ENCODE results near the gene MUC12. TPM values are rescaled to one million over a fixed set of nuclear protein-coding genes. Genes with fewer than 3 reads are reported as not detected.

Gene MUC12
- total RNA-seq, 1 experiment from 2014 or later, result 6.8 TPM

DNA sequence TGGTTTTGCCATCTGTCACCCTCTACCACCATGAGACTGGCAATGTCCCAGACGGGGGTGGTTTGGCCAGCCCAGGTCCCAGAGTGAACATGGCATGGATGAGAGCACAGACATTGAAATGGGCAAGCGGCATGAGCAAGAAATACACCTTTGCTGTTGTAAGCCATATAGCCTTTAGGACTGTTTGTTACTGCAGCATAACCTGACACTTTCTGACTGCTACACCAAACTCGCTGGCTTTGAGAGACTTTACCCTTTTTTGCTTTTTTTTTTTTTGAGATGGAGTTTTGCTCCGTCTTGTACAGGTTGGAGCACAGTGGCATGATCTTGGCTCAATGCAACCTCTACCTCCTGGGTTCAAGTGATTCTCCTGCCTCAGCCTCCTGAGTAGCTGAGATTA is 25.2 kb upstream of the MUC12 start:
- intact Hi-C loops (cut with micrococcal nuclease; ENCODE audit: unreplicated experiment), result no loop called here
- POLR2A ChIA-PET, result no interaction called here
- Histone ChIP-seq H3K27ac (ENCODE audit: low read length) (peak overlapping the region; percentile 74; the same call in 1 of the 2 replicates), H3K4me1 (ENCODE audit: control insufficient read depth, insufficient read depth, low read length) (peaks cover 14% of the 10 kb centered on the region; the same call in 1 of the 2 replicates), H3K9me3 (ENCODE audit: control insufficient read depth, insufficient read depth, low read depth, low read length) (no peaks in the 10 kb centered on the region), H3K27me3 (ENCODE audit: control insufficient read depth, insufficient read depth, low read length) (no peaks in the 10 kb centered on the region), H3K36me3 (ENCODE audit: control insufficient read depth, insufficient read depth, low read length) (no peaks in the 10 kb centered on the region), H3K4me3 (ENCODE audit: low read depth in 2 of 2, low read length in 2 of 2) (no peak overlapping the region)
- DNase-seq (ENCODE audit: low read depth, low spot score) (no peak), ATAC-seq (no peak)
- in situ Hi-C loops (cut with HindIII; ENCODE audit: low pct_unique_long_range_greater_than_20kb, low sequenced_read_pairs), result no loop called here
- BruUV-seq (replicated peaks), result no TSS peak
- TF ChIP-seq TCF7L2 (IDR thresholded peaks at IDR 0.05; ENCODE audit: low read depth, low read length), result no peak
- TF ChIP-seq SIN3A (IDR thresholded peaks at IDR 0.05; ENCODE audit: borderline replicate concordance, insufficient read depth, low read depth, low read length), result no peak
- TF ChIP-seq, protein P1, sequence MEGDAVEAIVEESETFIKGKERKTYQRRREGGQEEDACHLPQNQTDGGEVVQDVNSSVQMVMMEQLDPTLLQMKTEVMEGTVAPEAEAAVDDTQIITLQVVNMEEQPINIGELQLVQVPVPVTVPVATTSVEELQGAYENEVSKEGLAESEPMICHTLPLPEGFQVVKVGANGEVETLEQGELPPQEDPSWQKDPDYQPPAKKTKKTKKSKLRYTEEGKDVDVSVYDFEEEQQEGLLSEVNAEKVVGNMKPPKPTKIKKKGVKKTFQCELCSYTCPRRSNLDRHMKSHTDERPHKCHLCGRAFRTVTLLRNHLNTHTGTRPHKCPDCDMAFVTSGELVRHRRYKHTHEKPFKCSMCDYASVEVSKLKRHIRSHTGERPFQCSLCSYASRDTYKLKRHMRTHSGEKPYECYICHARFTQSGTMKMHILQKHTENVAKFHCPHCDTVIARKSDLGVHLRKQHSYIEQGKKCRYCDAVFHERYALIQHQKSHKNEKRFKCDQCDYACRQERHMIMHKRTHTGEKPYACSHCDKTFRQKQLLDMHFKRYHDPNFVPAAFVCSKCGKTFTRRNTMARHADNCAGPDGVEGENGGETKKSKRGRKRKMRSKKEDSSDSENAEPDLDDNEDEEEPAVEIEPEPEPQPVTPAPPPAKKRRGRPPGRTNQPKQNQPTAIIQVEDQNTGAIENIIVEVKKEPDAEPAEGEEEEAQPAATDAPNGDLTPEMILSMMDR (IDR thresholded peaks at IDR 0.05), result no peak
- TF ChIP-seq, protein P2, sequence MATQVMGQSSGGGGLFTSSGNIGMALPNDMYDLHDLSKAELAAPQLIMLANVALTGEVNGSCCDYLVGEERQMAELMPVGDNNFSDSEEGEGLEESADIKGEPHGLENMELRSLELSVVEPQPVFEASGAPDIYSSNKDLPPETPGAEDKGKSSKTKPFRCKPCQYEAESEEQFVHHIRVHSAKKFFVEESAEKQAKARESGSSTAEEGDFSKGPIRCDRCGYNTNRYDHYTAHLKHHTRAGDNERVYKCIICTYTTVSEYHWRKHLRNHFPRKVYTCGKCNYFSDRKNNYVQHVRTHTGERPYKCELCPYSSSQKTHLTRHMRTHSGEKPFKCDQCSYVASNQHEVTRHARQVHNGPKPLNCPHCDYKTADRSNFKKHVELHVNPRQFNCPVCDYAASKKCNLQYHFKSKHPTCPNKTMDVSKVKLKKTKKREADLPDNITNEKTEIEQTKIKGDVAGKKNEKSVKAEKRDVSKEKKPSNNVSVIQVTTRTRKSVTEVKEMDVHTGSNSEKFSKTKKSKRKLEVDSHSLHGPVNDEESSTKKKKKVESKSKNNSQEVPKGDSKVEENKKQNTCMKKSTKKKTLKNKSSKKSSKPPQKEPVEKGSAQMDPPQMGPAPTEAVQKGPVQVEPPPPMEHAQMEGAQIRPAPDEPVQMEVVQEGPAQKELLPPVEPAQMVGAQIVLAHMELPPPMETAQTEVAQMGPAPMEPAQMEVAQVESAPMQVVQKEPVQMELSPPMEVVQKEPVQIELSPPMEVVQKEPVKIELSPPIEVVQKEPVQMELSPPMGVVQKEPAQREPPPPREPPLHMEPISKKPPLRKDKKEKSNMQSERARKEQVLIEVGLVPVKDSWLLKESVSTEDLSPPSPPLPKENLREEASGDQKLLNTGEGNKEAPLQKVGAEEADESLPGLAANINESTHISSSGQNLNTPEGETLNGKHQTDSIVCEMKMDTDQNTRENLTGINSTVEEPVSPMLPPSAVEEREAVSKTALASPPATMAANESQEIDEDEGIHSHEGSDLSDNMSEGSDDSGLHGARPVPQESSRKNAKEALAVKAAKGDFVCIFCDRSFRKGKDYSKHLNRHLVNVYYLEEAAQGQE (IDR thresholded peaks at IDR 0.05; ENCODE audit: insufficient read depth in 1 of 2, low read depth in 2 of 2, low read length in 1 of 2), result no peak
- no peak for TF ChIP-seq POLR2AphosphoS5 (IDR thresholded peaks at IDR 0.05; ENCODE audit: low read depth, low read length)
- CTCF ChIA-PET, result no interaction called here

DNA sequence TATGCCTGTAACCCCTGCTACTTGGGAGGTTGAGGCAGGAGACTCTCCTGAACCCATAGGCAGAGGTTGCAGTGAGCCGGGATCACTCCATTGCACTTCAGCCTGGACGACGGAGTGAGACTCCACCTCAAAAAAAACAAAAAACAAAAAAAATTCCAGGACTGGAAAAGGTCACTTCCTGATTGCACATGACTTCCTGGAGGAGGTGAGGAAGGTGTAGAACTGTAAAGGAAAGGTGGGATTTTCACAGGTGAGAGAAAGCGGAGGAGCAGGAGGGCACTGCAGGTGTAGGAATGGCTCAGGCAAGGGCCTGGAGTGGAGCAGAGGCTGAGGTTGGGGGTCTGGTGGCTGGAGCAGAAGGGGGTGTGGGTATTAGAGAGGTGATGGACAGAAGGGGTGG is 23.3 kb upstream of the MUC12 start:
- H3K4me1 ChIP-seq (ENCODE audit: control insufficient read depth, insufficient read depth, low read length), result peaks cover 14% of the 10 kb centered on the region; the same call in 1 of the 2 replicates
- ChIA-PET CTCF (no interaction called here), POLR2A (interaction anchor here (0.5 kb wide), 1 partner anchor 76 kb away, joined by 3 read pairs; no protein-coding TSS in a partner anchor)
- no peak overlapping the region for H3K4me3 ChIP-seq (ENCODE audit: low read depth in 2 of 2, low read length in 2 of 2)
- H3K27me3 ChIP-seq (ENCODE audit: control insufficient read depth, insufficient read depth, low read length), result no peaks in the 10 kb centered on the region
- H3K27ac ChIP-seq (ENCODE audit: low read length), result no peak overlapping the region; the same call in 1 of the 2 replicates
- no peak for DNase-seq (ENCODE audit: low read depth, low spot score)
- H3K36me3 ChIP-seq (ENCODE audit: control insufficient read depth, insufficient read depth, low read length), result no peaks in the 10 kb centered on the region
- no peak for ATAC-seq
- no TSS peak for BruUV-seq (replicated peaks)
- in situ Hi-C loops (cut with HindIII; ENCODE audit: low pct_unique_long_range_greater_than_20kb, low sequenced_read_pairs) (no loop called here), intact Hi-C loops (cut with micrococcal nuclease; ENCODE audit: unreplicated experiment) (no loop called here)
- no peaks in the 10 kb centered on the region for H3K9me3 ChIP-seq (ENCODE audit: control insufficient read depth, insufficient read depth, low read depth, low read length)
- TF ChIP-seq POLR2AphosphoS5 (IDR thresholded peaks at IDR 0.05; ENCODE audit: low read depth, low read length), result no peak
- TF ChIP-seq SIN3A (IDR thresholded peaks at IDR 0.05; ENCODE audit: borderline replicate concordance, insufficient read depth, low read depth, low read length), result no peak
- TF ChIP-seq, protein P1 (IDR thresholded peaks at IDR 0.05), result no peak
- no peak for TF ChIP-seq TCF7L2 (IDR thresholded peaks at IDR 0.05; ENCODE audit: low read depth, low read length)
- TF ChIP-seq, protein P2 (IDR thresholded peaks at IDR 0.05; ENCODE audit: insufficient read depth in 1 of 2, low read depth in 2 of 2, low read length in 1 of 2), result no peak
